Effector memory CD4-positive, alpha-beta T cell (primary cell): ENCODE data around the gene HMGB4.

Experiments
- DNase-seq, 3 donors: peaks; one replicate each; pipeline ENCODE4 v3.0.0-alpha.2; 2020
- H3K27ac ChIP-seq: 2 replicates; pipeline ENCODE4 v1.7.0; 2013; ENCODE audit warnings: mild to moderate bottlenecking, low read length, moderate library complexity; ENCODE audit not compliant: insufficient read depth, poor library complexity, severe bottlenecking
- H3K27me3 ChIP-seq: replicated peaks from 2 replicates; pipeline ENCODE4 v1.7.0; 2013; ENCODE audit warnings: mild to moderate bottlenecking, low read length; ENCODE audit not compliant: insufficient read depth, control insufficient read depth, poor library complexity, severe bottlenecking
- H3K36me3 ChIP-seq: 2 replicates; pipeline ENCODE4 v1.7.0; 2013; ENCODE audit warnings: mild to moderate bottlenecking, low read length, moderate library complexity; ENCODE audit not compliant: control insufficient read depth, insufficient read depth
- H3K4me1 ChIP-seq: 2 replicates; pipeline ENCODE4 v1.7.0; 2013; ENCODE audit warnings: low read length, mild to moderate bottlenecking; ENCODE audit not compliant: control insufficient read depth, insufficient read depth, poor library complexity, severe bottlenecking
- H3K4me3 ChIP-seq: 2 replicates; pipeline ENCODE4 v1.7.0; 2013; ENCODE audit warnings: low read length, low read depth, mild to moderate bottlenecking; ENCODE audit not compliant: insufficient read depth, poor library complexity, severe bottlenecking
- H3K9me3 ChIP-seq: 2 replicates; pipeline ENCODE4 v1.7.0; 2013; ENCODE audit warnings: mild to moderate bottlenecking, low read length, moderate library complexity; ENCODE audit not compliant: control insufficient read depth

HMGB4 gene

GRCh38 chr1:33905241-33905640, 41.4 kb downstream of the HMGB4 start:
- H3K4me3 ChIP-seq = no peak overlapping the region
- H3K9me3 ChIP-seq = no peaks in the 10 kb centered on the region
- DNase-seq = no peak
- H3K4me1 ChIP-seq = no peaks in the 10 kb centered on the region
- no peak overlapping the region for H3K27ac ChIP-seq
- no peaks in the 10 kb centered on the region for H3K27me3 ChIP-seq
- H3K36me3 ChIP-seq = no peaks in the 10 kb centered on the region

- no peaks in the 10 kb centered on the region for H3K4me1 ChIP-seq
- no peak for DNase-seq
Observed at GRCh38 chr1:33906156-33906555, 42.3 kb downstream of the HMGB4 start.

GRCh38 chr1:33908324-33908956, 44.6 kb downstream of the HMGB4 start:
- H3K36me3 ChIP-seq = no peaks in the 10 kb centered on the region
- H3K27me3 ChIP-seq = no peaks in the 10 kb centered on the region
- DNase-seq = no peak
- H3K4me1 ChIP-seq = no peaks in the 10 kb centered on the region
- H3K9me3 ChIP-seq = no peaks in the 10 kb centered on the region
- no peak overlapping the region for H3K27ac ChIP-seq
- no peak overlapping the region for H3K4me3 ChIP-seq

More at GRCh38 chr1:33906156-33906555, 42.3 kb downstream of the HMGB4 start:
- Histone ChIP-seq H3K9me3 (no peaks in the 10 kb centered on the region), H3K36me3 (no peaks in the 10 kb centered on the region), H3K4me3 (no peak overlapping the region), H3K27me3 (no peaks in the 10 kb centered on the region), H3K27ac (no peak overlapping the region)
